HG02763 (cell line): ENCODE data around the gene VAMP5.

Source experiments
- ATAC-seq: cut with Tn5 transposase; IDR thresholded peaks from one replicate; pipeline ENCODE4 v1.9.1; 2021; ENCODE audit warnings: mild to moderate bottlenecking, moderate library complexity; ENCODE audit not compliant: unreplicated experiment

VAMP5 gene

DNA sequence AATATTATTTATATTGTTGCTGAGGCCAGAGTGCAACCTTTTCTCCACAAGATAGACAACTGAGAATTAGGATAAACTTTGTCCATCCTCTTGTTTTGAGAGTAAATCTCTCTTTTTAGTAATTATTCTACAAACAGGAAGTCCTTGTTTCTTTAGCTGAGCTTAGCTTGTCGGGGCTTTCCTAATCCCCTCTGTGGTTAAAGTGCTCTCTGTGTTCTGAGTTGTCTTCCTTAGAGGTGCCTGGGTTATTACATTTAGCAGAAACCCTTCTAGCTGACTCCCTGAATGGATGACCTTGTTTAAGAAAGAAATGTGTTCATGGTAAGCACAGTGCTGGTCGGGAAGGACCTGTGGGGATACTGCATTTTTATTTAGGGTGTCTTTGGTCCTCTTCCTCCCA, 44.4 kb downstream of the VAMP5 start:
- ATAC-seq: peak; percentile 45

GRCh38 chr2:85631316-85631715, 47.1 kb downstream of the VAMP5 start:
- no peak for ATAC-seq

GRCh38 chr2:85635011-85635410, 50.8 kb downstream of the VAMP5 start:
- no peak for ATAC-seq

GRCh38 chr2:85635636-85636035, 51.4 kb downstream of the VAMP5 start:
- ATAC-seq: no peak

DNA sequence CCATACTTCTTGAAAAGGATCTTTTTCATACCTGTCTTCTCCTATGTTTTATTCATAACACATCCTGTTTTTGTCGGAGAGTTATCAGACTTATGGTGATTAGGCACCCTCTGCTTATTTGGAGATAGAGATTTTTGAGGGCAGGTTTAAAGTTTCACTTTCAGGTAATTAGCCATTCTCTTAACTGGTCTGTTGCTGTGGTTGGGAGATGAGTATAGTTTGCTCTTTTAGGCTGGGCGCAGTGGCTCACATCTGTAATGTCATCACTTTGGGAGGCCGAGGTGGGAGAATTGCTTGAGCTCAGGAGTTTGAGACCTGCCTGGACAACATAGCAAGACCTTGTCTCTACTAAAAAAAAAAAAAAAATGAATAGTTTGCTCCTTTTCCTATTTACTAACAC, 58.5 kb downstream of the VAMP5 start:
- peak; percentile 67 for ATAC-seq
